Testis (tissue), 2 donors: ENCODE data around the gene GMDS.

Experiments used
- CTCF ChIP-seq, 3 experiments: fragments of 450-650 bp in 2 of 3; fragments of 200-600 bp in 1 of 3; sonication (generic) in 1 of 3; IDR thresholded peaks; one replicate each; pipeline ENCODE4 v1.5.1; 2016 to 2019; ENCODE audit warnings: antibody characterized with exemption in 3 of 3, mild to moderate bottlenecking in 2 of 3, moderate library complexity in 1 of 3
- POLR2A ChIP-seq: fragments of 450-650 bp; IDR thresholded peaks from one replicate; pipeline ENCODE4 v1.6.1; 2017; ENCODE audit warnings: antibody characterized with exemption, mild to moderate bottlenecking, moderate library complexity

- TF ChIP-seq CTCF (IDR thresholded peaks at IDR 0.05) (peak in 1 of 3 experiments; percentile 52), POLR2A (no peak)
Measured at GRCh38 chr6:2103765-2104523, 141.5 kb downstream of the GMDS start.
